Activated CD8-positive, alpha-beta memory T cell treated with anti-CD3 and anti-CD28 coated beads for 1 hour (primary cell): ENCODE results near the gene CH25H.
"Not testable (repeated sequence)": the region's sequence is repeated elsewhere in the genome, so short reads cannot be mapped to it uniquely, and the experiment has no call there.

ENCODE experiments used
- DNase-seq, 2 donors: peaks; one replicate each; pipeline ENCODE4 v3.0.0-alpha.2; 2020; ENCODE audit warnings: low read depth in 1 of 2; ENCODE audit errors: extremely low read depth in 1 of 2

The CH25H gene

GRCh38 chr10:89203237-89203636 lies 3.9 kb downstream of the CH25H start:
- DNase-seq, result no peak

- no peak for DNase-seq
Observed at GRCh38 chr10:89202033-89202425, 5.1 kb downstream of the CH25H start.

GRCh38 chr10:89201345-89202032 lies 5.6 kb downstream of the CH25H start:
- DNase-seq, result no peak

- no peak for DNase-seq
Observed at GRCh38 chr10:89197473-89197872, 9.6 kb downstream of the CH25H start.

GRCh38 chr10:89191301-89191700 lies 15.8 kb downstream of the CH25H start:
- DNase-seq, result not testable (repeated sequence)

- no peak for DNase-seq
Observed at GRCh38 chr10:89189211-89189734, 17.8 kb downstream of the CH25H start.

GRCh38 chr10:89185658-89186057 lies 21.5 kb downstream of the CH25H start:
- DNase-seq, result no peak

GRCh38 chr10:89184638-89185037 lies 22.5 kb downstream of the CH25H start:
- no peak for DNase-seq

- DNase-seq, result no peak
Observed at GRCh38 chr10:89183571-89183970, 23.5 kb downstream of the CH25H start.

- DNase-seq, result no peak
Observed at GRCh38 chr10:89182894-89183293, 24.2 kb downstream of the CH25H start.

GRCh38 chr10:89175816-89176215 lies 31.3 kb downstream of the CH25H start:
- no peak for DNase-seq

GRCh38 chr10:89173075-89173474 lies 34.0 kb downstream of the CH25H start:
- no peak for DNase-seq

GRCh38 chr10:89171996-89172395 lies 35.1 kb downstream of the CH25H start:
- no peak for DNase-seq

GRCh38 chr10:89171263-89171872 lies 35.7 kb downstream of the CH25H start:
- no peak for DNase-seq

- DNase-seq, result not testable (repeated sequence)
Observed at GRCh38 chr10:89168354-89168900, 38.7 kb downstream of the CH25H start.

- no peak for DNase-seq
Observed at GRCh38 chr10:89167915-89168314, 39.2 kb downstream of the CH25H start.

- no peak for DNase-seq
Observed at GRCh38 chr10:89165923-89166322, 41.2 kb downstream of the CH25H start.

- no peak for DNase-seq
Observed at GRCh38 chr10:89164920-89165319, 42.2 kb downstream of the CH25H start.

- no peak for DNase-seq
Observed at GRCh38 chr10:89164080-89164479, 43.0 kb downstream of the CH25H start.

- peak; percentile 1 to 5 for DNase-seq
Observed at GRCh38 chr10:89163265-89163995, 43.7 kb downstream of the CH25H start.

GRCh38 chr10:89162596-89162995 lies 44.5 kb downstream of the CH25H start:
- no peak for DNase-seq
